ENCODE data around the gene RFLNA.

- TF ChIP-seq CTCF (IDR thresholded peaks at IDR 0.05) (no peak), POLR2A (IDR thresholded peaks at IDR 0.05) (no peak), EP300 (IDR thresholded peaks at IDR 0.05) (no peak)
These were observed 41.9 kb upstream of the RFLNA start for GRCh38 chr12:124252964-124253363.
